HG02885 (cell line): Measurements from ENCODE around the gene SLC22A31.

Source experiments
- ATAC-seq: cut with Tn5 transposase; IDR thresholded peaks from one replicate; pipeline ENCODE4 v1.9.1; 2021; ENCODE audit warnings: mild to moderate bottlenecking; ENCODE audit not compliant: unreplicated experiment, poor library complexity

Gene SLC22A31

GRCh38 chr16:89217388-89218191 is 17.3 kb upstream of the SLC22A31 start, which contains the start of gene ZNF778:
TSS of gene ZNF778 (plus strand) at chr16:89217703. CDS start at chr16:89221128, 3,425 bp downstream.
- peak; percentile 87 for ATAC-seq

DNA sequence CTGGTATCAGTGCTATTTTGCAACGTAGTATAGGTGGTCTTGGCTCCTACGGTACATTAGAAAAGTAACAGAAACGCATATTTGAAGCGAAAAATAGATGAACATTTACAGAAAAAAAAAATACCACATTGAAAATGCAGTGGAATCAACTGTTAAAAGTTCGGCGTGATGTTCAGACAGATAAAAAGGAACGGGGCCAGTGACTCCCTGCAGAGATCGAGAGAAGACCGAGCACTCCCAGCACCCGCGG is 16.7 kb upstream of the SLC22A31 start:
- ATAC-seq = no peak

DNA sequence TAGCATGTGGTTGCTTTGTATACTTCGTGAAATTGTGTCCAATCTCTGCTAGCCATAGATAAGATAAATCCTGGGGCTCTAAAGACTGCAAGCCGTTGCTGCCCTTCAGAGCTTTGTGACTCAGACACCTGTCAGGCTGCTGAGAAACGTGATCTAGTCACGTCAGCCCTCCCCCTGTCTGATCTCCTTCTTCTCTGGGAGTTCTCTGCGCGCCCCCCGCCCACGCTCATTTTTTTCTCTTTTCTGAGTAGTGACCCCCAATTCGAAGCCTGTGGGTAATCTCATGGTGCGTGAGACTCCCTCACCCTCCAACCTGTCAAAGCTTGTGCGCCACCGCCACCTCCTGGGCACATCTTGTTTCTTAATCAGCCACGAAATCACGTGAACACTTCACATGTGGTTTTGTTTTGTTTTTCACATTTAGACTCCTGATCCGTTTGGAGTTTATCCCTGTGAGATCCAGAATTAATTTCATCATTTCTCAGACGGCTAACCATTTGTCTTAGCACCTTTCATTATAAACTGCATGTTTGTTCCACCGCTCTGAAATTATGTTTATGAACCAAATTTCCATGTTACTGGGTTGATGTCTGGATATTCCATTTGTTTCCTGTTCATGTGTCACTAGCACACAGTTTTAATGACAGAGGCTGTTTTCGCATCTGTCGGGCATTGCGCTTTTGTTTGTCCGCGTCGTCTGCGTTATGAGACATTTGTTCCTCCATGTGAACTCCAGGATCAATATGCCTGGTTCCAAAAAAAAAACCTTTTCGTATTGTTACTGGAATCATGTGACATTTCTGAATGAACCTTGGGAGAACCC is 16.2 kb upstream of the SLC22A31 start:
- peak; percentile 46 for ATAC-seq

DNA sequence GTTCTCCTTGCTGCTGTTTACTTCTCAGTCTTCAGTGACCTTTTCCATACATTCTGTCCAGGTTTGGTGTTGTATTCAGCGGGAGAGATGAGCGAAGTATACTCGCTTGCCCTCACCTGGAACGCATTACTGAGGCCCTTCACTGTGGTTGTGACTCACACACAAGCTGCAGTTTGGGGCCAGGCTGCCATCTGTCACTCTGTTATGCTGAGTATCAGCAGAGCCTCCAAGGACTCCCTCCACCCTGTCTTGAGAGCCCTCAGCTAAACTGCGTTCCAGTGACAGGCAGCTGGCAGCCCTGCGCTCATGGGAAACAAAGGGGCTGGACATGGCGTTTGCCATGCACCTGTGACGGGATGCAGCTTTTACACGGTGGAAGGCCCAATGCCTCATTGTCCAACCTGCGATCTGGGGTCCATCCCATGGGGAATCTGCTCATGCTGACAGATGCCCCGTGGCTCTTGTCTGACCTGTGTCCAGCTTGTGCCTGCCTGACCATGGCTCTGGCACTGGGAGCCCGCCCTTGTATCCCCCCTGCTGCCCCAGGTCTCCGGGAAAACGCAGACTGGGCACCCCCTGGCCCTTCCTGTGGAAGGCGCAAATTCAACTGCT is 10.7 kb upstream of the SLC22A31 start:
- no peak for ATAC-seq

DNA sequence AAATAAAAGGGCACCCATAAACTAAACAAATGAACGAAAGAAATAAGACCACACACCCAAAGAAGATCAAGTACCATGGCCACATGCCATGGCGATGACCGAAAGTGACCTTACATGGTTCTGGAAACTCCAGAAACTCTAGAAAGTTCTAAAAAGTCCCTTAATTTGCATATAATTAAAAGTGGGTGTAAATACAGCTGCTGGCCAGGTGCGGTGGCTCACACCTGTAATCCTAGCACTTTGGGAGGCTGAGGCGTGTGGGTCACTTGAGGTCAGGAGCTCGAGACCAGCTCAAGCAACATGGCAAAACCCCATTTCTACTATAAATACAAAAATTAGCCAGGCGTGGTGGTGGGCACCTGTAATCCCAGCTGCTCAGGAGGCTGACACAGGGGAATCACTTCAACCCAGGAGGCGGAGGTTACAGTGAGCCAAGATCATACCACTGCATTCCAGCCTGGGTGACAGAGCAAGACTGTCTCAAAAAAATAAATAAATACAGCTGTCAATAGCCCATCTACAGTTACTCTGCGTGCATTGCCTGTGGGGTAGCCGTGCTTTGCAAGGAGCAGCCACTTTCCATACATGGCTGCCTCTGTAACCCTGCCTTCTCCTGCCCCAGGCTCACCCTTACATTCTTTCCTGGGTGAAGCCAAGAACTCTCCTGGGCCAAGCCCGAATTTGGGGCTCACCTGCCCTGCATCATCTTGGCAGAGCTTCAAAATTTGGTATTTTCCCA is 10.0 kb upstream of the SLC22A31 start:
- ATAC-seq = no peak

- no peak for ATAC-seq
Measured at GRCh38 chr16:89209522-89210044, 9.2 kb upstream of the SLC22A31 start.

DNA sequence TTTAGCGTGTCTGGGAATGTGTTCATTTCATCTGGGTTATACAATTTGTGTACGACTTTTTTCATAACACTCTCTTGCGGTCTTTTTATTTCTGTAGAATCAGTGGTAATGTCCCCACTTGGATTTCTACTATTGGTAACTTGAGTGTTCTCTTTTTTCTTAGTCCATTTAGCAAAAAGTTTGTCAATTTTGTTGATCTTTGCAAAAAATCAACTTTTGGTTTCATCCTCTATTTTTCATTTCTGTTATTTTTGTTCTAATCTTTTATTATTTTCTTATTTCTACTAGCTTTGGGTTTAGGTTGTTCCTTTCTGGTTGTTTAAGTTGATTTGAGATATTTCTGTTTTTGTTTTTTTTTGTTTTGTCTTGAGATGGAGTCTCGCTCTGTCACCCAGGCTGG is 7.7 kb upstream of the SLC22A31 start:
- ATAC-seq = no peak

GRCh38 chr16:89202422-89203215 is 2.3 kb upstream of the SLC22A31 start:
- ATAC-seq = no peak

DNA sequence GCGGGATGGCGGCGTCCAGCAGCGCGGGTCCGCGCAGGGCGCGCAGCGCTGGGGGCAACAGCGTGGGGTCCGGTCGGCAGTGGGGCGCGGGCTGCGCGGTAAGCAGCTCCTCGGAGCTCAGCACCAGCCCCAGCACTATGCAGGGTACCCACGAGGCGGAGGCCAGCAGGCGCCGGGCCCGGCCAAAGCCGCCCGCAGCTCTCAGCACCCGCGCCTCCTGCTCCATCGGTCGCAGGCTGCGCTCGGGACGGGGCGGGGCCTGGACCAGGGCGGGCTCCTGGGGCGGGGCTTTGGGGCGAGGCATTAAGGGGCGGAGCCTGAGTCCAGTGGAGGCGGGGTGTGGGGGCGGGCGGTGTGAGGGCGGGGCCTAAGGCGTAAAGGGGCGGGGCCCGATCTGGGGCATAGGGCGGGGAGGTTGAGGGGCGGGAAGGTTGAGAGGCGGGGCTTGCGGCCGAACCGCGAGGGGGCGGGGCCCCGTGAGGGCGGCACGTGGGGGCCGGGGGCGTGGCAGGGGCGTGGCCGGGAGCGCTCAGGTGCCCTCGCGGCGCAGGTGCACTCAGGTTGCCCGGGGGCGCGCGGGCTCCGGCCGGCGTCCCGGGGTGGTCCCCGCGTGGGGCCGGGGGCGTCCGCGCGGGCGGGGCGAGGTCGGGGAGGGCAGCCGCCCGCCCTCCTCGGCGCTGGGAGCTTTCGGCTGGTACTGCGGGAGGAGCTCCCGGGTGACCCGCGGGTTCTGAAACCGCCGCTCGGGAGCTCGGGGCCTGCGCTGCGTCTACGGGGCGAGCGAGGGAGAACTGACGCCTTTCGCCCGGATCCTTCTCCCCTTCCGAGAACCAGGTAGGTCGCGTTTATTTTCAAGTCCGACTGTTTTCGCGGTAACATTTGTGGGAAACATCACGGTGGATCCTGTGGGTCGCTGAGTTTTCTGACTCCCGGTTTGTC is 1.4 kb upstream of the SLC22A31 start:
- ATAC-seq = no peak

DNA sequence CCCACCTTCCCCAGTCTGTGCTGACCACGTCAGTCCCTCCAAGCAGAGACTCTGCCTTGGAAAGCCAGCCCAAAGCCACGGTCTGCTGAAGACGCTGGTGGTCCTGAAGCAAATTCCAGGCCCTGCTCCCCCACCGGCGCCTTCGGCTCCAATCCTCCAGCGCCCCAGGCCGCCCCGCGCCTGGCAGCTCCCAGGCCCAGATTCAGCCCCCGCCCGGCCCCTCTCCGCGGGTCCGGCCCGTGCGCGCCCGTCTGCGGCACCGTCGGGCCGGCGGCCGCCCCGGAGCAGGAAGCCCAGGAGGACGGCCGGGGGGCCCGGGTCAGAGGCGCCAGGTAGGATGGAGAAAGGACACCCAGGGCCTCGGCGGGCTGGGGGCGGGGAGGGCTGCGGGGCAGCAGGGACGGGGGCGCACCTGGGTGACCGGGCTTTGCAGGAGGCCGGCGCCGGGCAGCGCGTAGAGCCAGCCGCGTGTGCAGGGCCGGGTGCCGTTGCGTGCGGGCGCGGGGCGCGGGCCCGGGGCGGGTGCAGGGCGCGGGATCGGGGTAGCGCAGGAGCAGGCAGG is 594 bp upstream of the SLC22A31 start:
- ATAC-seq = no peak

GRCh38 chr16:89199241-89200123 is 855 bp downstream of the SLC22A31 start:
- ATAC-seq = no peak

DNA sequence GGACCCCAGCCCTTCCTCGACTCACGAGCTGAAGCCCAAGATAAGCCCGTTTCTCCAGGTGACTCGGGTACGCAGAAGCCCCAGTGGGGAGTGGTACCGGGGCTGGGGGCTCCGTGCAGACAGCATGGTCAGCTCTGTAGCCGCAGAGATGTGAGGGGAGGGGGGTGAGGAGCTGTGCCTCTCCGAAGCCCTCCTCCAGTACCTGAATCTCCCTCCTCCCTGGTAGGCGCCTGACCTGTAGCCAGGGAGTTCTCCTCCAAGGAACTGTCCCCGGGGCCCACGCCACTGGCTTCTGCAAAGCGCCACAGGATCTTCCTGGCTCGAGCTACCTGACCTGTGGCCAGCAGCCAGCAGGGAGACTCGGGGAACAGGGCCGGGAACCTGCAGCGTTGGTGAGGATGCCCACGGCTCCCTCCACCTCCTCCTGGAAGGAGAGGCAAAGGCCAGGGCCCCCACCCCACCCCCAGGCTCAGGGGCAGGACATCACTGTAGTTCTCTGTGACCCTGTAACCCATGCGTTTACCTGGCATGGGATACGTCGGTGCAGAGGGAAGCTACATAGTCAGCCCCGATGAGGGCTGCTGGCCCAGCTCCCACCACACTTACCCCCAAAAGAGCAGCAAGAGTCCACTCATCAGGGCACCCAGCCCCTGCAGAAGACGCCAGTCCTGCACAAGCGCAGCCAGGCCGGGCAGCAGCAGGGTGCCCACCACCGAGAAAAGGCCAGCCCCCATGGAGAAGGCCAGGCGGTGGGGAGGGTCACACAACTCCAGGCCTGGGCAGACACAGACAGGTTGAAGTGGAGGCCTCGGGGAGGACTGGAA is 1.7 kb downstream of the SLC22A31 start:
- no peak for ATAC-seq

- ATAC-seq = no peak
Measured at GRCh38 chr16:89197633-89198416, 2.5 kb downstream of the SLC22A31 start.

DNA sequence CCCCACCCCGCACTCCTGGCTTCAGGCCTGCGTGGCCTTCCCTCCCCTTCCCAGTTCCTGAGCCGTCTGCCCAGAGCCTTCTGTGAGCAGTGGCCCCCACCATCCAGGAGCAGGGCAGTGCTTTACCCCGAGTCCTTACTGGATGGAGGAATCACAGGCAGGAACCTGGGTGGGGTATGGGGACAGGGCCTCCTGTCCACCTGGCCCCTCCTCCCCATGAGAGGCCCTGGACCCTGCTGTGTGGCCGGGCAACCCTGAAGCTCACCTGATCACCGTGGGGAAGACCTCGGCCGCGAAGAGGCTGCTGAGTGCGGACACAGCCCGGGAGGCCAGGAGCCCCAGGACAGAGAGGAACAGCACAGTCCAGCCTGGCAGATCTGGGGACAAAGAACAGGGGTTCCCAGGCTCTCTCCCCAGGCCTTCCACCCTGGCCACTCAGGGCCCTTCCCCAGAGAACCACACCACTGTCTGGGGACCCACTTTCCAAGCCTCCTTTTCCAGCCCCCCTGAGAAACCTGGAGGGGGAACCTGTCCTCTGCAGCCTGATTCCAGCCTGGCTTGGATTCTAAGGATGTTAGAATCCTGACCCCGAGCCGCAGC is 3.2 kb downstream of the SLC22A31 start:
- no peak for ATAC-seq

DNA sequence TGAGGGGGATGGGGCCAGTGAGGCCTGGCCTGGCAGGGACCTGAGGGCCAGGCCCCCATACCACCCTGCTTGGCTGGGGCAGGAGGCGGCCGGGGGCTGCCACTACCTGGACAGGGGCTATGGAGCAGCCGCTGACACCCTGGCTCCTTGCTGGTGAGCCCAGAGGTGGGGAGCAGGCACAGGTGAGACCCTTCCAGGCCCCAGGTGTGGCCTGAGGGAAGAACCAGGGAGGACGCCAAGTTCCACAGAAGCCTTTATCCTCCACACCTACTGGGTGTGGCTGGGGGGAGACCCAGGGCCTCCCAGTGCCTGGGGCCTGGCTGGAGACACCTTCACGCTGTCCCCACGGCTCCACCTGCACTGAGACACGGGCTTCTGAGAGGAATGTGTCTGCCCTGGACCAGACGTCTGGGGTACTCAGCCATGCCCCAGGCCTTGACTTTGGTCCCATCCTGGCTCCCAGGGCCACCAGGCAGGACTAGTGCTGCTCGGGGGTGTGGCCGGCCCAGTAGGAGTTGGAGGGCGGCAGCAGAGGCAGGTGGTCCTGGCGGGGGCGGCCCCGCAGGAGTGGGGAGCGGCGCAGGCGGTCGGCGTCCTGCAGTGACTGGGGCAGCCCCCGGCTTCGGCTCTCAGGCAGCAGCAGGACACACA is 4.7 kb downstream of the SLC22A31 start:
- no peak for ATAC-seq
